GM12878 (cell line): ENCODE data around the gene TANC1. TPM values are rescaled to one million over a fixed set of nuclear protein-coding genes. Genes with fewer than 3 reads are reported as not detected.

Experiments used
- ATAC-seq: fragments of 200-7000 bp; cut with Tn5 transposase; 3 replicates; pipeline ENCODE4 v1.9.1; 2020; ENCODE audit warnings: mild to moderate bottlenecking, moderate library complexity
- BruUV-seq: library from RNA; stranded (reverse); fragments of 400-500 nt; replicated peaks from 2 replicates; lab custom pipeline; 2021; lab: Mats Ljungman, UMichigan
- CTCF ChIA-PET: fragments of 300-600 bp; sonication (Branson Sonifier 250); formaldehyde crosslinking; extraction: SDS; loops from one replicate; lab custom pipeline; 2021; ENCODE audit warnings: inconsistent platforms; lab: Yijun Ruan, JAX
- POLR2A ChIA-PET: fragments of 350-600 bp; formaldehyde crosslinking; extraction: SDS; loops from one replicate; lab custom pipeline; 2021; ENCODE audit warnings: inconsistent platforms; lab: Charles Lee
- RAD21 ChIA-PET: fragments of 300-600 bp; sonication (Branson Sonifier 250); formaldehyde crosslinking; loops from one replicate; lab custom pipeline; 2023; ENCODE audit warnings: antibody characterized with exemption; ENCODE audit not compliant: unreplicated experiment; lab: Charles Lee
- SMC1A ChIA-PET: fragments of 300-600 bp; sonication (Branson Sonifier 250); formaldehyde crosslinking; loops from one replicate; lab custom pipeline; 2023; ENCODE audit not compliant: unreplicated experiment, uncharacterized antibody; lab: Charles Lee
- DNase-seq: peaks from one replicate; pipeline ENCODE4 v3.0.0-alpha.2; 2011; ENCODE audit warnings: low read depth, low spot score
- FAIRE-seq: peaks from 3 replicates; lab custom pipeline; 2011; peaks lifted over from hg19 to GRCh38; lab: Jason Lieb, UNC
- H2AFZ ChIP-seq: 2 replicates; pipeline ENCODE4 v1.6.0; 2011; ENCODE audit warnings: low read depth, low read length, control low read depth; ENCODE audit not compliant: control insufficient read depth
- H3K27ac ChIP-seq: 2 replicates; pipeline ENCODE4 v1.5.1; 2011; ENCODE audit warnings: control low read depth; ENCODE audit not compliant: control insufficient read depth, insufficient read depth
- H3K27me3 ChIP-seq, 2 experiments: replicated peaks in 1 of 2; 2 replicates each; pipeline versions ENCODE4 v1.6.0 to v1.6.1; 2011; ENCODE audit warnings: low read length in 1 of 2; ENCODE audit not compliant: control insufficient read depth in 2 of 2, insufficient read depth in 2 of 2
- H3K36me3 ChIP-seq, 2 experiments: 2 replicates each; pipeline ENCODE4 v1.5.1; 2011; ENCODE audit warnings: low read length in 1 of 2; ENCODE audit not compliant: control insufficient read depth in 2 of 2, insufficient read depth in 2 of 2
- H3K4me1 ChIP-seq: 2 replicates; pipeline ENCODE4 v1.6.1; 2011; ENCODE audit warnings: mild to moderate bottlenecking, low read length, moderate library complexity, mixed read lengths; ENCODE audit not compliant: control insufficient read depth, insufficient read depth
- H3K4me2 ChIP-seq: 2 replicates; pipeline ENCODE4 v1.6.0; 2011; ENCODE audit warnings: control low read depth; ENCODE audit not compliant: control insufficient read depth, insufficient read depth
- H3K4me3 ChIP-seq: fragments of 200-600 bp; sonication (generic); 2 replicates; pipeline ENCODE4 v1.5.1; 2016
- H3K79me2 ChIP-seq: 2 replicates; pipeline ENCODE4 v1.6.0; 2011; ENCODE audit warnings: low read length; ENCODE audit not compliant: control insufficient read depth, insufficient read depth
- H3K9ac ChIP-seq: 2 replicates; pipeline ENCODE4 v1.8.0; 2011; ENCODE audit warnings: low read length, control low read depth, mixed read lengths; ENCODE audit not compliant: control insufficient read depth, insufficient read depth
- H3K9me3 ChIP-seq: replicated peaks from 3 replicates; pipeline ENCODE4 v1.5.1; 2011; ENCODE audit warnings: mild to moderate bottlenecking, low read length; ENCODE audit not compliant: control insufficient read depth, insufficient read depth
- H4K20me1 ChIP-seq: 2 replicates; pipeline ENCODE4 v1.6.0; 2011; ENCODE audit not compliant: control insufficient read depth, insufficient read depth
- BHLHE40 ChIP-seq, 2 experiments: fragments of 450-650 bp in 1 of 2; IDR thresholded peaks; 2 replicates each; pipeline ENCODE4 v1.6.1; 2011 to 2017; ENCODE audit warnings: low read depth in 2 of 2, borderline replicate concordance in 1 of 2, improper control_type of control experiment in 1 of 2, low read length in 1 of 2, mild to moderate bottlenecking in 1 of 2
- HCFC1 ChIP-seq: fragments of 150-350 bp; IDR thresholded peaks from 2 replicates; pipeline ENCODE4 v1.6.1; 2014; ENCODE audit warnings: low read length
- HDAC6 ChIP-seq: fragments of 200-600 bp; sonication (generic); IDR thresholded peaks from one replicate; pipeline ENCODE4 v1.8.0; 2017; ENCODE audit warnings: antibody characterized with exemption; ENCODE audit not compliant: unreplicated experiment
- MEF2B ChIP-seq: fragments of 450-650 bp; IDR thresholded peaks from 2 replicates; pipeline ENCODE4 v1.6.1; 2018; ENCODE audit warnings: mild to moderate bottlenecking, moderate library complexity; ENCODE audit not compliant: partially characterized antibody, poor library complexity, severe bottlenecking
- WGBS: methylation state at CpG from one replicate; pipeline ENCODE4 v1.1.6; 2016; ENCODE audit warnings: low lambda C conversion rate; ENCODE audit not compliant: insufficient replicate concordance, insufficient coverage; ENCODE audit errors: missing lambda C conversion rate; 5-methylcytosine and 5-hydroxymethylcytosine counted together
- in situ Hi-C: fragments of 300-500 bp; cut with MboI; formaldehyde crosslinking; loops from 9 replicates; pipeline ENCODE4 v1.14.3; 2018; ENCODE audit warnings: mixed read lengths
- intact Hi-C: fragments of 100-400 bp; cut with micrococcal nuclease; formaldehyde crosslinking; loops from one replicate; pipeline ENCODE4 v1.14.2; 2022; ENCODE audit not compliant: unreplicated experiment
- polyA plus RNA-seq, 11 experiments: library from polyadenylated mRNA; depleted of rRNA in 4 of 11; unstranded in 6 of 11; stranded (reverse) in 5 of 11; fragments of >200 nt; fragmentation: Nextera tagmentation in 4 of 11; fragmentation: Illumina TruSeq in 1 of 11; extraction: Ambion mirVana in 4 of 11; extraction: Trizol in 1 of 11; gene quantifications; 1 replicate in 1 of 11; 2 replicates in 10 of 11; pipeline versions ENCODE4 v1.2.1 to v1.2.3, GENCODE V29; 2011 to 2016; ENCODE audit warnings: inconsistent platforms in 2 of 11, missing spikeins in 2 of 11, low read depth in 1 of 11
- total RNA-seq, 4 experiments: library from RNA; depleted of rRNA in 3 of 4; stranded (reverse); fragments of >200 nt in 3 of 4; fragmentation: Illumina TruSeq in 1 of 4; extraction: Trizol in 1 of 4; gene quantifications; 2 replicates each; pipeline versions ENCODE4 v1.2.1 to v1.2.3, GENCODE V29; 2013 to 2021
- TF ChIP-seq, protein P1 (sequence below): fragments of 450-650 bp; IDR thresholded peaks from 2 replicates; pipeline ENCODE4 v1.6.1; 2017; ENCODE audit warnings: mild to moderate bottlenecking
- TF ChIP-seq, protein P2 (sequence below): fragments of 450-650 bp; IDR thresholded peaks from 2 replicates; pipeline ENCODE4 v1.6.1; 2018; ENCODE audit warnings: borderline replicate concordance, mild to moderate bottlenecking; ENCODE audit not compliant: partially characterized antibody
- TF ChIP-seq, protein P3 (sequence below): IDR thresholded peaks from 2 replicates; pipeline ENCODE4 v1.6.1; 2012; ENCODE audit warnings: mild to moderate bottlenecking, low read depth, low read length
- TF ChIP-seq, protein P4 (sequence below): fragments of 450-650 bp; formaldehyde crosslinking; IDR thresholded peaks from 2 replicates; pipeline ENCODE4 v1.4.0; 2020; ENCODE audit warnings: mild to moderate bottlenecking, moderate library complexity
- TF ChIP-seq, protein P5 (sequence below): IDR thresholded peaks from 2 replicates; pipeline ENCODE4 v1.6.1; 2011; ENCODE audit warnings: low read depth, mild to moderate bottlenecking, low read length, moderate library complexity, borderline replicate concordance; ENCODE audit errors: extremely low read depth

The TANC1 gene
- total and polyA plus RNA-seq, 10 of the 15 experiments (the other 5 are each of a cell fraction or from before 2014, with no cell fraction given) = 0.05 to 5.0 (median 0.34) TPM

DNA sequence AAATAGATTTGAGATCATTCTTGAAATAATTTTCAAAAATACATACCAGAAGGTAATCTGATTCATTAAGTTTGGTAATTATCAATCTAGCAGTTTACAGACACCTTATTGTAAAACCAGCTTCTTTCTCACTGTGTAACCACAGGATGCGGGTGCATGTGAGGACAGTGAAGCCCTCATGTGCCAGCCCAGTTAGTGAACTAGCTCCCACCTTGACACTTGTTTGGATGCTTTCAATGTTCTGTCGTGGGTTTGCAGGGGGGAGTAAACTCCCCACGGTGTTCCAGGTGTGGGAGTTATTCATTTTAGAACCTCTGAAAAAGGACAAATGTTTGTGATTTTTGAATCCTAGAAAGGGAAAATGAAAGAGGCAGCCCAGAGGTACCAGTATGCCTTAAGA, 259.0 kb downstream of the TANC1 start:
- WGBS = 64% methylated on average over 3 of the region's 3 CpGs
- Histone ChIP-seq H3K36me3 (no peaks in the 10 kb centered on the region), H3K4me3 (no peak overlapping the region), H2AFZ (no peak overlapping the region), H3K27ac (no peak overlapping the region), H3K4me1 (no peaks in the 10 kb centered on the region), H4K20me1 (no peaks in the 10 kb centered on the region), H3K27me3 (no peaks in the 10 kb centered on the region), H3K9ac (no peak overlapping the region), H3K4me2 (no peak overlapping the region), H3K9me3 (no peaks in the 10 kb centered on the region), H3K79me2 (no peaks in the 10 kb centered on the region)
- in situ Hi-C loops = no loop called here
- intact Hi-C loops = no loop called here
- DNase-seq (no peak), ATAC-seq (no peak), FAIRE-seq (no peak)
- ChIA-PET RAD21 (no interaction called here), CTCF (no interaction called here), SMC1A (no interaction called here), POLR2A (no interaction called here)
- no TSS peak for BruUV-seq
- TF ChIP-seq HCFC1 (no peak), HDAC6 (no peak), MEF2B (no peak), BHLHE40 (IDR thresholded peaks at IDR 0.05; ENCODE audit: borderline replicate concordance in 1 of 2, low read depth in 2 of 2, low read length in 1 of 2) (no peak)
- TF ChIP-seq, protein P1, sequence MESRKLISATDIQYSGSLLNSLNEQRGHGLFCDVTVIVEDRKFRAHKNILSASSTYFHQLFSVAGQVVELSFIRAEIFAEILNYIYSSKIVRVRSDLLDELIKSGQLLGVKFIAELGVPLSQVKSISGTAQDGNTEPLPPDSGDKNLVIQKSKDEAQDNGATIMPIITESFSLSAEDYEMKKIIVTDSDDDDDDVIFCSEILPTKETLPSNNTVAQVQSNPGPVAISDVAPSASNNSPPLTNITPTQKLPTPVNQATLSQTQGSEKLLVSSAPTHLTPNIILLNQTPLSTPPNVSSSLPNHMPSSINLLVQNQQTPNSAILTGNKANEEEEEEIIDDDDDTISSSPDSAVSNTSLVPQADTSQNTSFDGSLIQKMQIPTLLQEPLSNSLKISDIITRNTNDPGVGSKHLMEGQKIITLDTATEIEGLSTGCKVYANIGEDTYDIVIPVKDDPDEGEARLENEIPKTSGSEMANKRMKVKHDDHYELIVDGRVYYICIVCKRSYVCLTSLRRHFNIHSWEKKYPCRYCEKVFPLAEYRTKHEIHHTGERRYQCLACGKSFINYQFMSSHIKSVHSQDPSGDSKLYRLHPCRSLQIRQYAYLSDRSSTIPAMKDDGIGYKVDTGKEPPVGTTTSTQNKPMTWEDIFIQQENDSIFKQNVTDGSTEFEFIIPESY = no peak
- TF ChIP-seq, protein P2, sequence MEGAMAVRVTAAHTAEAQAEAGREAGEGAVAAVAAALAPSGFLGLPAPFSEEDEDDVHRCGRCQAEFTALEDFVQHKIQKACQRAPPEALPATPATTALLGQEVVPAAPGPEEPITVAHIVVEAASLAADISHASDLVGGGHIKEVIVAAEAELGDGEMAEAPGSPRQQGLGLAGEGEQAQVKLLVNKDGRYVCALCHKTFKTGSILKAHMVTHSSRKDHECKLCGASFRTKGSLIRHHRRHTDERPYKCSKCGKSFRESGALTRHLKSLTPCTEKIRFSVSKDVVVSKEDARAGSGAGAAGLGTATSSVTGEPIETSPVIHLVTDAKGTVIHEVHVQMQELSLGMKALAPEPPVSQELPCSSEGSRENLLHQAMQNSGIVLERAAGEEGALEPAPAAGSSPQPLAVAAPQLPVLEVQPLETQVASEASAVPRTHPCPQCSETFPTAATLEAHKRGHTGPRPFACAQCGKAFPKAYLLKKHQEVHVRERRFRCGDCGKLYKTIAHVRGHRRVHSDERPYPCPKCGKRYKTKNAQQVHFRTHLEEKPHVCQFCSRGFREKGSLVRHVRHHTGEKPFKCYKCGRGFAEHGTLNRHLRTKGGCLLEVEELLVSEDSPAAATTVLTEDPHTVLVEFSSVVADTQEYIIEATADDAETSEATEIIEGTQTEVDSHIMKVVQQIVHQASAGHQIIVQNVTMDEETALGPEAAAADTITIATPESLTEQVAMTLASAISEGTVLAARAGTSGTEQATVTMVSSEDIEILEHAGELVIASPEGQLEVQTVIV = no peak
- TF ChIP-seq, protein P3, sequence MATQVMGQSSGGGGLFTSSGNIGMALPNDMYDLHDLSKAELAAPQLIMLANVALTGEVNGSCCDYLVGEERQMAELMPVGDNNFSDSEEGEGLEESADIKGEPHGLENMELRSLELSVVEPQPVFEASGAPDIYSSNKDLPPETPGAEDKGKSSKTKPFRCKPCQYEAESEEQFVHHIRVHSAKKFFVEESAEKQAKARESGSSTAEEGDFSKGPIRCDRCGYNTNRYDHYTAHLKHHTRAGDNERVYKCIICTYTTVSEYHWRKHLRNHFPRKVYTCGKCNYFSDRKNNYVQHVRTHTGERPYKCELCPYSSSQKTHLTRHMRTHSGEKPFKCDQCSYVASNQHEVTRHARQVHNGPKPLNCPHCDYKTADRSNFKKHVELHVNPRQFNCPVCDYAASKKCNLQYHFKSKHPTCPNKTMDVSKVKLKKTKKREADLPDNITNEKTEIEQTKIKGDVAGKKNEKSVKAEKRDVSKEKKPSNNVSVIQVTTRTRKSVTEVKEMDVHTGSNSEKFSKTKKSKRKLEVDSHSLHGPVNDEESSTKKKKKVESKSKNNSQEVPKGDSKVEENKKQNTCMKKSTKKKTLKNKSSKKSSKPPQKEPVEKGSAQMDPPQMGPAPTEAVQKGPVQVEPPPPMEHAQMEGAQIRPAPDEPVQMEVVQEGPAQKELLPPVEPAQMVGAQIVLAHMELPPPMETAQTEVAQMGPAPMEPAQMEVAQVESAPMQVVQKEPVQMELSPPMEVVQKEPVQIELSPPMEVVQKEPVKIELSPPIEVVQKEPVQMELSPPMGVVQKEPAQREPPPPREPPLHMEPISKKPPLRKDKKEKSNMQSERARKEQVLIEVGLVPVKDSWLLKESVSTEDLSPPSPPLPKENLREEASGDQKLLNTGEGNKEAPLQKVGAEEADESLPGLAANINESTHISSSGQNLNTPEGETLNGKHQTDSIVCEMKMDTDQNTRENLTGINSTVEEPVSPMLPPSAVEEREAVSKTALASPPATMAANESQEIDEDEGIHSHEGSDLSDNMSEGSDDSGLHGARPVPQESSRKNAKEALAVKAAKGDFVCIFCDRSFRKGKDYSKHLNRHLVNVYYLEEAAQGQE = no peak
- TF ChIP-seq, protein P4, sequence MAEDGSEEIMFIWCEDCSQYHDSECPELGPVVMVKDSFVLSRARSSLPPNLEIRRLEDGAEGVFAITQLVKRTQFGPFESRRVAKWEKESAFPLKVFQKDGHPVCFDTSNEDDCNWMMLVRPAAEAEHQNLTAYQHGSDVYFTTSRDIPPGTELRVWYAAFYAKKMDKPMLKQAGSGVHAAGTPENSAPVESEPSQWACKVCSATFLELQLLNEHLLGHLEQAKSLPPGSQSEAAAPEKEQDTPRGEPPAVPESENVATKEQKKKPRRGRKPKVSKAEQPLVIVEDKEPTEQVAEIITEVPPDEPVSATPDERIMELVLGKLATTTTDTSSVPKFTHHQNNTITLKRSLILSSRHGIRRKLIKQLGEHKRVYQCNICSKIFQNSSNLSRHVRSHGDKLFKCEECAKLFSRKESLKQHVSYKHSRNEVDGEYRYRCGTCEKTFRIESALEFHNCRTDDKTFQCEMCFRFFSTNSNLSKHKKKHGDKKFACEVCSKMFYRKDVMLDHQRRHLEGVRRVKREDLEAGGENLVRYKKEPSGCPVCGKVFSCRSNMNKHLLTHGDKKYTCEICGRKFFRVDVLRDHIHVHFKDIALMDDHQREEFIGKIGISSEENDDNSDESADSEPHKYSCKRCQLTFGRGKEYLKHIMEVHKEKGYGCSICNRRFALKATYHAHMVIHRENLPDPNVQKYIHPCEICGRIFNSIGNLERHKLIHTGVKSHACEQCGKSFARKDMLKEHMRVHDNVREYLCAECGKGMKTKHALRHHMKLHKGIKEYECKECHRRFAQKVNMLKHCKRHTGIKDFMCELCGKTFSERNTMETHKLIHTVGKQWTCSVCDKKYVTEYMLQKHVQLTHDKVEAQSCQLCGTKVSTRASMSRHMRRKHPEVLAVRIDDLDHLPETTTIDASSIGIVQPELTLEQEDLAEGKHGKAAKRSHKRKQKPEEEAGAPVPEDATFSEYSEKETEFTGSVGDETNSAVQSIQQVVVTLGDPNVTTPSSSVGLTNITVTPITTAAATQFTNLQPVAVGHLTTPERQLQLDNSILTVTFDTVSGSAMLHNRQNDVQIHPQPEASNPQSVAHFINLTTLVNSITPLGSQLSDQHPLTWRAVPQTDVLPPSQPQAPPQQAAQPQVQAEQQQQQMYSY (CRISPR knock-in tag) = no peak
- TF ChIP-seq, protein P5, sequence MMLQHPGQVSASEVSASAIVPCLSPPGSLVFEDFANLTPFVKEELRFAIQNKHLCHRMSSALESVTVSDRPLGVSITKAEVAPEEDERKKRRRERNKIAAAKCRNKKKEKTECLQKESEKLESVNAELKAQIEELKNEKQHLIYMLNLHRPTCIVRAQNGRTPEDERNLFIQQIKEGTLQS = no peak
